GM21526 (cell line): ENCODE data around the gene ABCF1.
A peak's percentile ranks its signal among the peaks of the same experiment; 100 is the strongest.
"Not testable (repeated sequence)": the region's sequence is repeated elsewhere in the genome, so short reads cannot be mapped to it uniquely, and the experiment has no call there.

Experiments
- ATAC-seq: cut with Tn5 transposase; IDR thresholded peaks from one replicate; pipeline ENCODE4 v1.9.1; 2021; ENCODE audit warnings: moderate library complexity; ENCODE audit not compliant: unreplicated experiment, low FRiP score

The ABCF1 gene

GRCh38 chr6:30556906-30557682 is 14.1 kb upstream of the ABCF1 start, which contains the start of gene PRR3:
TSS of gene PRR3 (plus strand) at chr6:30557295. CDS start at chr6:30557345, 50 bp downstream.
- peak; percentile 48 for ATAC-seq

GRCh38 chr6:30557683-30557981 is 13.6 kb upstream of the ABCF1 start:
- ATAC-seq = no peak

- ATAC-seq = no peak
Measured at GRCh38 chr6:30560930-30561329, 10.3 kb upstream of the ABCF1 start.

- ATAC-seq = no peak
Measured at GRCh38 chr6:30562470-30563425, 8.5 kb upstream of the ABCF1 start.

GRCh38 chr6:30564114-30564513 is 7.1 kb upstream of the ABCF1 start:
- ATAC-seq = no peak

- no peak for ATAC-seq
Measured at GRCh38 chr6:30565772-30566171, 5.5 kb upstream of the ABCF1 start.

GRCh38 chr6:30568245-30568644 is 3.0 kb upstream of the ABCF1 start:
- no peak for ATAC-seq

GRCh38 chr6:30570263-30570662 is 979 bp upstream of the ABCF1 start:
- ATAC-seq = no peak

GRCh38 chr6:30570740-30571074 is 535 bp upstream of the ABCF1 start:
- ATAC-seq = peak; percentile 8

- ATAC-seq = no peak
Measured at GRCh38 chr6:30571762-30572082, 480 bp downstream of the ABCF1 start.

GRCh38 chr6:30572148-30572547 is 906 bp downstream of the ABCF1 start:
- no peak for ATAC-seq

- no peak for ATAC-seq
Measured at GRCh38 chr6:30573113-30573512, 1.9 kb downstream of the ABCF1 start.

- no peak for ATAC-seq
Measured at GRCh38 chr6:30578051-30578450, 6.8 kb downstream of the ABCF1 start.

- ATAC-seq = no peak
Measured at GRCh38 chr6:30583921-30584320, 12.7 kb downstream of the ABCF1 start.

- no peak for ATAC-seq
Measured at GRCh38 chr6:30589754-30590358, 18.6 kb downstream of the ABCF1 start.

- ATAC-seq = no peak
Measured at GRCh38 chr6:30590509-30590908, 19.3 kb downstream of the ABCF1 start.

GRCh38 chr6:30591008-30591407 is 19.8 kb downstream of the ABCF1 start:
- ATAC-seq = no peak

GRCh38 chr6:30592287-30592686 is 21.0 kb downstream of the ABCF1 start:
- no peak for ATAC-seq

GRCh38 chr6:30597315-30598144 is 26.3 kb downstream of the ABCF1 start:
- ATAC-seq = not testable (repeated sequence)

- no peak for ATAC-seq
Measured at GRCh38 chr6:30598912-30599624, 27.8 kb downstream of the ABCF1 start.
